Fibroblast of skin of scalp (primary cell): ENCODE measurements around the gene PGM1.

ENCODE experiments used
- DNase-seq: peaks from one replicate; pipeline ENCODE4 v3.0.0-alpha.2; 2013

Gene PGM1

DNA sequence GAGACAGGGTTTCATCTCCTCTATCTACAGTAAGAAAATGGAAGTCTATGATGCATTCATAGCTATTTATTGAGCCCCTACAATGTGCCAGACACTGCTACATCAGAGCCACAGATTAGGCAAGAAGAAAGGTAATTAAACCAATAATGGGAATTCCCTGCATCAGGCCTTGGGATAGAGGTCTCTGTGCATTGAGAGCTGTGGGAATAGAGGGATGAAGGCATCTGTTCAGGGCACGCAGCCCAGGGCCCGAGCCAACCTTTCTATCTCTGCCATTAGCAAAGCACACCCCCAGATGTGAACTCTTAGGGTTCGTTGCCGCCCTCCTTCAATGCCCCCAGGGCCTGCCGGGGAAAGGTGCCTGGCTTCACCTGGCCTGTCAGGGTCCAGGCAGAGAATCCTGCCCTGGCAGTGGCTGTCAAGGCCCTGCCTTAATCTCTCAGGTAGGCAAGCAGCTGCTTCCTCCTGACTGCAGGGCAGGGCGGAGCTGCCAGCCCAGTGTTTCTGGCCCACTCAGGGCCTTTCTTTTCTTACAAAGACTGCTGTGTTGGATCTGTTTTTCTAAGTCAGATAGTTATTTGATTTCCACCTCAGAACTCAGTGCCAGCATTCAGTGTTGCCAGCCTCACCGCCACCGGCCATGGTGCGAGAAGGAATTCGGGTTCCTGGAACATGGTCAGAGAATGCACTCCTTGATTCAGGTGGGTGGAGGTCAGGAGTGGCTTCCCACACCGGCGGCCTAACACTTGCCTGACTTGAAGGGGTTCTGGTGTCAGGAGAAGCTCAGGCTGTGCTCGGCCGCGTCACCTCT is 76.1 kb downstream of the PGM1 start:
- no peak for DNase-seq

- no peak for DNase-seq
Measured at GRCh38 chr1:63670164-63670563, 77.0 kb downstream of the PGM1 start.

GRCh38 chr1:63671514-63671913 is 78.3 kb downstream of the PGM1 start:
- DNase-seq, result no peak

GRCh38 chr1:63674238-63674864 is 81.1 kb downstream of the PGM1 start:
- DNase-seq, result peak; percentile 88

DNA sequence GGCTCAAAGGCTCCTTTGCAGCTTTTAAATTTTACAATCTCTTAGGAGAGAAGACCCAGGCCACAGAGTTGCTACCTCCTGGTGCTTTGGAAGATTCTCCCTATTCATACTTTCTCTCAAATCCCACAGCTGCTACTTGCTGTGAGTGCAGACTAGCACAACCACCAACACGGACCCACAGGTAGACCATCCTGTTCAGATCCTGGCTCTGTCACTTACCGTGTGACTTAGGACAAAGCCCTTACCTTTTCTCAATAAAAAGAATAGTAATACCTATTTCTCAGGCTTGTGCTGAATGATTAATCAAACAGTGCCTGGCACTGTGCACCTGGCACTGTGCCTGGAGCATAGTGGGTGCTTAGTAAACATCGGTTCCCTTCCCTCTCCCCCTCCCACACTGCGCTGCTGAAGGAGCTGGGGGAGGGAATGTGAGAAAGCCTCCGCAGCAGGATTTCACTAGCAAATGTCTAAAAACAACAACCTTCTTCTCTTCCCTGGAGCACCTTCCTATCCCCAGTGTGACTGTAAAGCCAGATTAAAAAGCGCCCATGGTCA is 81.7 kb downstream of the PGM1 start:
- DNase-seq, result no peak

DNA sequence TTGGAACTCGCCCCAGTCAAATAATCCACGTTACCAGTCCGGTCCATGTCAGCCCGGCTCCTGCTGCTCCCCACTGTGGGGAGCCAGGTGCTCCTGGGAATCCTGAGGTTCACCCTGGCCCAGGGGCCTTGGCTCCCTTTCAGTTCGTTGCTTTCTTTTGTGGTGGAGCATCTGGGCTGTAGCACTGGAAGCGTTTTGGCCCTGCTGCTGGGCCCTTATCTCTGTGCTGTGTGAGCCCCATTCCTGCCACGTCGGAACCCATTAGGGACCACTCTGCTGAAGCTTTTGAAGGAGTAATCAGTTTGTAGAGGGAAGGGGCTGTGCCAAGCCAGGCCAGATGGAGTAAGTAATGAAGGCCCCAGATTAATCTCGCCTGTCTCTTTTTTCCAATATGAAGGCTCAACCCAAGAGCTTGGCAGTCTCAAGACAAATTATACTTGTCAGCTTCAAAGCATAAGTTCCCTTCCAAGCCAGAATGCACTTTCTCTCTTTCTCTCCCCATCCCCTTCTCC is 82.3 kb downstream of the PGM1 start:
- no peak for DNase-seq

DNA sequence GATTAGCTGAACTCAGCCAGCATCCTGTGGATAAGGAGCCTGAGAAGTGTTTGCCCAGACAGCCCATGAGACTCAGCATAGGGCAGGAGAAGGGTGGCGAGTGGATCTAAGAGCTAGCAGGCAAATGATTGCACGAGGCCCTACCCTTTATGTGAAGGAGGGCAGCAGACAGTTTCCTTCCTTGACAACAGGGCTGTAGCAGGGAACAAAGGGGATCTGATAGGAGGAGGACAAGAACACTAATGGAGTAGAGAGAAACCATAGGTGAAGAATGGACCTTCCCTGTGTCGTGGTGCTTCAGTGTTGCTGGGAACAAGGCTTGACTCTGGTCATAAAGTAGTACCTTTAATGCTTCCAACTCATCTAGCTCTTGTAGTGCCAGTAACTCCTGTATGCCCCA is 84.3 kb downstream of the PGM1 start:
- no peak for DNase-seq

DNA sequence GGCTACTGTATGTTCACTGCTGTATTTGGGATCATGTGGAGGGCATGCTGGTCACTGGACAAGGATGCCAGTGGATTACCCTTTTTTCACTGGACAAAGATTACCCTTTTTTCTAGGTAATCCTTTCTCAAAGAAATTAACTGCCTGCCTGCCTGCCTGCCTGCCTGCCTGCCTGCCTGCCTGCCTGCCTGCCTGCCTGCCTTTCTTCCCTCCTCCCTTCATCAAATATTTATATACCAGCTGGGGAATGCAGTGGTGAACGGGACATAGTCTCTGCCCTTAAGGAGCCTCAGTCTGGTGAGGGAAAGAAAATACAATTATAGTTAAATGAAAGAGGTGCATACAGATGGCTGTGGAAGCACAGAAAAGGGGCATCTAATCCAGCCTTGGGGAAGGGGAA is 85.0 kb downstream of the PGM1 start:
- DNase-seq, result no peak

DNA sequence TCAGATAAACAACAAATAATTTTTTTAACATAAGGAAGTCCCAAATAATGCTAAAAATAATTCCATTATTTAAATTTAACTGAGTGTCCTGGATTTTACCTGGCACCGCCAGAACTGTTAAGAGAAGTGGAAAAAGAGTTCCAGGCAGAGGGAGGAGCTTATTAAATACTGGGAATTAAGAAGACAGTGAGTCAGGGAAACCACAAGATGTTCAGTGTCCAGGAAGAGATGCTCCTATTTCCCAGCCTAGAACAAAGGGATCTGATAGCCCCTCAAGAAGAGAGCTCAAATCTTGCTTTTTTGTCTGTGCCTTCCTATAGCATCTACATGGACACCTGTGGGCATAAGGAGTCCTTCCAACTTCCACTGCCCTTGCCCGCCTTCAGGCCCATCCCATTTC is 85.9 kb downstream of the PGM1 start:
- peak; percentile 36 for DNase-seq

DNA sequence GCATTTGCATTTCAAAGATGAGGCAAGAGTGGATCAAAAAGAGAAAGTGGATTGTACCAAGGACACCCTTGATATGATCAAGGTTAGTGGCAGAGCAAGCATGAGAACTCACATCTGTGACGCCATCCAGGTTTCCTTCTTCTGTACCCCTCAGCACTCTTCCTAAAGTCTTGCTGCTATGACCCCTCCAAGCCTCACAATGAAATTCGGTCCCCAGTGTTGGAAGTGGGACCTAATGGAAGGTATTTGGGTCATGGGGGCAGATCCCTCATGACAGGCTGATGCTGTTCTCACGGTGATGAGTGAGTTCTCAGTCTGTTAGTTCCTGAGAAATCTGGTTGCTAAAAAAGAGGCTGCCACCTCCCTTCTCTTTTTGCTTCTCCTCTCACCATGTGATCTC is 86.4 kb downstream of the PGM1 start:
- no peak for DNase-seq

- no peak for DNase-seq
Measured at GRCh38 chr1:63682936-63683335, 89.7 kb downstream of the PGM1 start.

GRCh38 chr1:63683759-63684158 is 90.5 kb downstream of the PGM1 start:
- DNase-seq, result no peak

DNA sequence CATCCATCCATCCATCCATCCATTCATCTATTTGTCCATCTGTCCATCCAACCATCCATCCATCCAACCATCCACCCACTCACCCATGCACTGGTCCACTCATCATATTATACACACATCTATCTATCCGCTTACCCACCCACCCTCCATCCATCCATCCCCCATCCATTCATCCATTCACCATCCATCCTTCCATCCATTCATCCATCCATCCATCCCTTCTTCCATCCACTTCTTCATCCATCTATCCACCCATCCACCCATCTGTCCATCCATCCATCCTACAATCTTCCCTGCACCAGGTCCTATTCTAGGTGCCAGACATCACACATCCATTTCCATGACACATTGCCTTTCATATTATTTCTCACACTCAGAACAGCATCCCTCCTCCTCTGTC is 93.5 kb downstream of the PGM1 start:
- no peak for DNase-seq

- DNase-seq, result peak; percentile 84
Measured at GRCh38 chr1:63688302-63688890, 95.2 kb downstream of the PGM1 start.

DNA sequence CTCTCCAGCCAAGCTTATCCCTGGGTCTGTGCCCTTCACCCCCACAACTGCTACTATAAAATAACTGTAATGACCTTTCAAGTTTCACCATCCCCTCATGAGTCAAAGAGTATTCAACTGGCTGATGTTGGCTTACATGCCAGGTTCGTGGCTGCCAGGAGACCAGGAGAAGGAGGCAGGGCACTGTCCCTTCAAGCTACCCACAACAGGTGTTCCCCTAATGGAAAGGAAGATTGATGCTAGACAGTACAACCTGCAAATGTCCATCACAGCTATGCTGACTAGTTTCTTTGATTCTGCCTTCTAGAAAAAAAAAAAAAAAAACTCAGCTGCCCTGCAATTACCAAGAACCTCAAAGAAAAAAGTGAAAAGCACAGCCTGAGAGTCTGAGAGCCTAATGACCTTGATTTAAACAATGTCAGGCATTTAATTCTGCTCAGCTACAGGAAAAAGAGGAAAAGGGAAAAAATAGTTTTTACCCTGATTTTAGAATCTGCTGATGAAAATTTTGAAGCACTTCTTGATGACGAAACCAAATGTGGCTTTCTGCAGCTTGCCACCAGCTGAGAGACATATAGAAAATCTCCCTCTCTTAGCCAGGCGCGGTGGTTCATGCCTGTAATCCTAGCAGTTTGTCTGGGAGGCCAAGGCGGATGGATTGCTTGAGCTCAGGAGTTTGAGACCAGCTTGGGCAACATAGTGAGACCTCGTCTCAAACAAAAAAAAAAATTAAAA is 97.9 kb downstream of the PGM1 start:
- peak; percentile 60 for DNase-seq

DNA sequence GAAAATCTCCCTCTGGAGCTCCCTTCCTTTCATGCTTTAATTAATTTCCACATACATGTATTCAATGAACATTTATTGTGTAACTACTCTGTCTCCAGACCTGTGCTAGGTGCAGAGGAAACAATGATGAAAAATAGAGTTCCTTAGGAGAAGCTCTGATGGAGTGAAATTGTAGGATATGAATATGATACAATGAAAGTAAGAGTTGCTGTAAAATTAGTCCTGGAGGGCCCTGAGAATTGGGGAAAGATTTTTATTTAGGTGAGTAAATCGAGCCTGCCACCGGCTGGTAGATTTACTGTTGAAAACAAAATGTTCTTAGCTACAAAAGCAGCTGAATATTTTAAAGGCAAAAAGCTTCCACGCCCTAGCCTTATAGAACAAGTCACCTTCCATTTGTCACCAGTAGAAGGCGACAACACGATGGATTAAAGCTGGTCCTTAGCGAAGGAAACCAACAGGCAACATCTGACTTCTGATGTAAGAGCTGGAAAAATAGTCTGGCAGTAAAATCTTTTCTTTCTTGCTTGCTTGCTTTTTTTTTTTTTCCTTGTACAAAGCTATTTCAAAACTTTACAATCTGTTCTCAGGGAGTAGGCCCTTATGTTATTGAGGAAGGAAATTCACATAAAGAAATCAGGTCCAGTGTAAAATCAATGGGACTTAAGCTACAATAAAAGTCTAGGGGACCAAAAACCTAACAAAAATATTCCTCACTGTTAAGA is 98.7 kb downstream of the PGM1 start:
- peak; percentile 94 for DNase-seq

- peak; percentile 41 for DNase-seq
Measured at GRCh38 chr1:63693944-63694571, 100.8 kb downstream of the PGM1 start.

DNA sequence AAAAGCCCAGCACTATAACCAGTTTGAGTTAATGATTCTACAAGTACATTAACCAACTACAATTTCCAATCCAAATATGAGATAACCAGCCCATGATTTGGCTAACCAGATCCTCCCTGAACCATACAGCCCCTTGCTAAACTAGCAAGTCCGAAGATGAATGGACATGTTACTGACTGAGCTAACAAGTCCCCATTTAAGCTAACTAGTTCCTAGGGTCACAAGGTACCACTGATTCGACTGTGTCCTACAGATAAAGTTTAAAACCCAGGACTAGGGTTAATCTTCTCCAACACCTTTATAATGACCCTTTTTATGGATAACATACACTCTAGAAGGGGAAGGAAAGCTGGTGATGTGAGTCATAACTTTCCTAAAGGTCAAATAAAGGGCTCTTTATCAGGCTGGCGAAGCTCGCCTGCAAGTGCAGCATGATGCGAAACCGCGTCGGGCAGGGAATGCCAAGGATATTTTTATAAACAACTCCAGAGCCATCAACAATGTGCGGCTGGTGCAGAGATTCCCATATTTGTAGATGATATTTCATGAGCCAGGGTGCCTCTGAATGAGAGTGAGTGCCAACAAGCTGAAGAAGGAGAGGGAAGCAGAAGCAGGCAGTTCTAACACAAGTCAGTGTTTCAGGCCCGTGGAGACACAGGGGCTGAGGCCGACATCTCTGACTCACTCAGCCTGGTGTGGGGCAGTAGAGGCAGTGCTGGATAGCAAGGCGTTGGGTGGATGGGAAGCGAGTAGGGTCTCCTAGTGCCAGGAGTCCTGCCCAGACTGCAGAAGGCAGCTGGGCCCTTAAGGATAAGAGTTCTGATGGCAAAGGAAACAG is 105.0 kb downstream of the PGM1 start:
- DNase-seq, result peak; percentile 24

GRCh38 chr1:63701187-63701586 is 108.0 kb downstream of the PGM1 start:
- DNase-seq, result no peak

- peak; percentile 5 for DNase-seq
Measured at GRCh38 chr1:63703701-63704107, 110.5 kb downstream of the PGM1 start.

DNA sequence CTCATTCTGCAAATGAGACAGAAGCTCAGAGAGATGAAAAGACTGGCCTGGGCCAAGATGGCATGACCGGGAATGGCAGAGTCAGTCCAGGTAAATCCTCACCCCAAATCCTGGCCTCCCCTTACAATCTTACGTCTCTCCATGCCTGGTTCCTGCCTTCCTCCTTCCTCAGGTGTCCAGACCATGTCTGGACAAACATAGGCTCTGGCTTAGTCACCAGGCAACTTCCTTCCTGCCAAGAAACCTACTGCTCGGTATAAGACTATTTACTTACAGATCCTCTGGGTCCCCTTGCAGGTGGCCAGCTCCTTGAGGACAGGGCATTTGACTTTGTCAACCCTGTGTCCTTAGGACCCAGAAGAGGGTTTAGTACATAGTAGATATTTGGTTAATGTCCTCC is 111.2 kb downstream of the PGM1 start:
- no peak for DNase-seq
